Measurements from ENCODE around the gene RNF182. TPM values are rescaled to one million over a fixed set of nuclear protein-coding genes. Genes with fewer than 3 reads are reported as not detected.

Gene RNF182
- total RNA-seq, 1 experiment from 2014 or later, result 3.7 TPM

- H2AFZ ChIP-seq (ENCODE audit: low read length), result no peak overlapping the region
- no peak for DNase-seq
- Mint-ChIP-seq H3K4me3 (no peak overlapping the region), H3K4me1 (peaks cover 12 to 18% of the 10 kb centered on the region in 2 experiments), H3K27me3 (ENCODE audit: low read depth) (peaks cover 2% of the 10 kb centered on the region; the same call in 1 of the 2 replicates), H3K27ac (no peak overlapping the region), H3K36me3 (ENCODE audit: insufficient read depth in 1 of 3, low read depth in 3 of 3) (no peaks in the 10 kb centered on the region), H3K9me3 (no peaks in the 10 kb centered on the region)
- H2BK5ac ChIP-seq (ENCODE audit: insufficient read length, low read length), result no peak overlapping the region
- H3K4me2 ChIP-seq (ENCODE audit: insufficient read depth, insufficient read length, low read length), result no peak overlapping the region
- no peak; the same call in 1 of the 3 replicates for TF ChIP-seq CTCF (conservative IDR thresholded peaks at IDR 0.05)
- H3K23me2 ChIP-seq (ENCODE audit: insufficient read length, low read depth, low read length, poor library complexity, severe bottlenecking), result no peaks in the 10 kb centered on the region
- no peak overlapping the region for H3K56ac ChIP-seq (ENCODE audit: insufficient read length, low read depth, low read length)
- no peak overlapping the region for H4K8ac ChIP-seq (replicated peaks; ENCODE audit: insufficient read length, low read depth, low read length)
- H3T11ph ChIP-seq (ENCODE audit: low read length), result no peak overlapping the region
- no peak overlapping the region for H2BK20ac ChIP-seq (ENCODE audit: low read depth, low read length, poor library complexity, severe bottlenecking)
- H4K91ac ChIP-seq (ENCODE audit: insufficient read length, low read depth, low read length), result no peak overlapping the region
- H3K23ac ChIP-seq (ENCODE audit: insufficient read length, low read depth, low read length), result no peak overlapping the region
- H4K20me1 ChIP-seq (ENCODE audit: control insufficient read depth, insufficient read depth, insufficient read length), result no peaks in the 10 kb centered on the region
- H2AK5ac ChIP-seq (ENCODE audit: insufficient read length, low read length), result no peak overlapping the region
- H3K4ac ChIP-seq (ENCODE audit: low read depth, low read length), result no peak overlapping the region
- no peak overlapping the region for H2BK120ac ChIP-seq (ENCODE audit: low read depth, low read length, poor library complexity, severe bottlenecking)
- no peaks in the 10 kb centered on the region for H3K79me1 ChIP-seq (ENCODE audit: insufficient read depth, low read depth, low read length, poor library complexity, severe bottlenecking)
- no peak overlapping the region for H2BK12ac ChIP-seq (ENCODE audit: insufficient read length, low read depth, low read length)
- no peaks in the 10 kb centered on the region for H3K9me3 ChIP-seq (ENCODE audit: control insufficient read depth, low read depth, low read length)
- WGBS (ENCODE audit: extremely low coverage, insufficient read length, low lambda C conversion rate), result no CpG with 5 or more reads among the region's 3 CpGs
- H3K79me2 ChIP-seq (ENCODE audit: insufficient read depth, low read length), result no peaks in the 10 kb centered on the region
- H4K5ac ChIP-seq (ENCODE audit: insufficient read length, low read depth, low read length), result no peak overlapping the region
- no peak overlapping the region for H3K27ac ChIP-seq (ENCODE audit: insufficient read length, low read depth, low read length)
- no peak overlapping the region for H3K9ac ChIP-seq (ENCODE audit: extremely low read depth, insufficient read length, low read length)
- no peak overlapping the region for H3K18ac ChIP-seq (ENCODE audit: insufficient read length, low read depth, low read length)
- H3K14ac ChIP-seq (ENCODE audit: insufficient read depth, low read length), result no peak overlapping the region
- no peaks in the 10 kb centered on the region; the same call in 1 of the 2 replicates for H3K4me1 ChIP-seq (ENCODE audit: insufficient read depth, low read length)
- no peaks in the 10 kb centered on the region for H3K27me3 ChIP-seq (ENCODE audit: insufficient read depth, low read length)
- H2BK15ac ChIP-seq (ENCODE audit: low read depth, low read length), result no peak overlapping the region
These were observed 9.1 kb upstream of the RNF182 start for GRCh38 chr6:13915561-13916229.
